Transverse colon (tissue), 3 donors: Measurements from ENCODE around the gene PTPMT1.

ENCODE experiments used
- CTCF ChIP-seq, 5 experiments: fragments of 200-600 bp in 3 of 5; fragments of 450-650 bp in 2 of 5; sonication (generic) in 3 of 5; IDR thresholded peaks; 1 replicate in 2 of 5; 2 replicates in 3 of 5; pipeline ENCODE4 v1.5.1; 2016 to 2017; ENCODE audit warnings: antibody characterized with exemption in 5 of 5, inconsistent platforms in 3 of 5, mild to moderate bottlenecking in 2 of 5, moderate library complexity in 1 of 5
- EP300 ChIP-seq: sonication (generic); formaldehyde crosslinking; IDR thresholded peaks from one replicate; pipeline ENCODE4 v1.6.1; 2017; ENCODE audit warnings: antibody characterized with exemption, low read depth

GRCh38 chr11:47516984-47517853 lies 48.2 kb upstream of the PTPMT1 start:
- TF ChIP-seq EP300: no peak
- TF ChIP-seq CTCF (IDR thresholded peaks at IDR 0.05): no peak
